Measurements from ENCODE around the gene SGF29.
"Not testable (repeated sequence)": the region's sequence is repeated elsewhere in the genome, so short reads cannot be mapped to it uniquely, and the experiment has no call there.

The SGF29 gene

GRCh38 chr16:28527100-28527785 is 26.5 kb upstream of the SGF29 start:
- H3K27ac Mint-ChIP-seq; H3K4me1 Mint-ChIP-seq; DNase-seq; ATAC-seq; H3K4me3 Mint-ChIP-seq; H3K27me3 Mint-ChIP-seq; H3K36me3 Mint-ChIP-seq (ENCODE audit: low read depth); H3K9me3 Mint-ChIP-seq: not testable (repeated sequence)

GRCh38 chr16:28527985-28528384 is 25.7 kb upstream of the SGF29 start:
- Mint-ChIP-seq H3K27me3 (no peaks in the 10 kb centered on the region), H3K9me3 (no peaks in the 10 kb centered on the region), H3K27ac (no peak overlapping the region), H3K4me3 (no peak overlapping the region), H3K36me3 (ENCODE audit: low read depth) (no peaks in the 10 kb centered on the region), H3K4me1 (peaks cover 2% of the 10 kb centered on the region)
- ATAC-seq (no peak), DNase-seq (no peak)

GRCh38 chr16:28528463-28528867 is 25.3 kb upstream of the SGF29 start:
- DNase-seq: no peak
- ATAC-seq: no peak
- Mint-ChIP-seq H3K36me3 (ENCODE audit: low read depth) (no peaks in the 10 kb centered on the region), H3K27ac (no peak overlapping the region), H3K4me3 (no peak overlapping the region), H3K27me3 (no peaks in the 10 kb centered on the region), H3K4me1 (no peaks in the 10 kb centered on the region), H3K9me3 (no peaks in the 10 kb centered on the region)

- Mint-ChIP-seq H3K4me1 (no peaks in the 10 kb centered on the region), H3K27ac (no peak overlapping the region), H3K36me3 (ENCODE audit: low read depth) (no peaks in the 10 kb centered on the region), H3K9me3 (no peaks in the 10 kb centered on the region), H3K4me3 (no peak overlapping the region), H3K27me3 (no peaks in the 10 kb centered on the region)
- DNase-seq (no peak), ATAC-seq (no peak)
These were observed 24.6 kb upstream of the SGF29 start for GRCh38 chr16:28529124-28529523.

- Mint-ChIP-seq H3K36me3 (ENCODE audit: low read depth) (no peaks in the 10 kb centered on the region), H3K9me3 (no peaks in the 10 kb centered on the region), H3K4me1 (peaks cover 14% of the 10 kb centered on the region), H3K4me3 (no peak overlapping the region), H3K27me3 (no peaks in the 10 kb centered on the region), H3K27ac (peak overlapping the region; percentile 20)
- no peak for DNase-seq
- ATAC-seq: no peak
These were observed 21.7 kb upstream of the SGF29 start for GRCh38 chr16:28531777-28532744.

- Mint-ChIP-seq H3K9me3 (no peaks in the 10 kb centered on the region), H3K4me3 (no peak overlapping the region), H3K27me3 (no peaks in the 10 kb centered on the region), H3K36me3 (ENCODE audit: low read depth) (no peaks in the 10 kb centered on the region), H3K4me1 (peaks cover 14% of the 10 kb centered on the region), H3K27ac (no peak overlapping the region)
- no peak for ATAC-seq
- DNase-seq: no peak
These were observed 20.6 kb upstream of the SGF29 start for GRCh38 chr16:28532940-28533647.

- no peak overlapping the region for H3K4me3 Mint-ChIP-seq
These were observed 19.0 kb upstream of the SGF29 start for GRCh38 chr16:28534542-28535373.

GRCh38 chr16:28537076-28537475 is 16.6 kb upstream of the SGF29 start:
- Mint-ChIP-seq H3K4me3 (no peak overlapping the region), H3K36me3 (ENCODE audit: low read depth) (no peaks in the 10 kb centered on the region), H3K4me1 (peaks cover 14% of the 10 kb centered on the region), H3K27me3 (no peaks in the 10 kb centered on the region), H3K9me3 (no peaks in the 10 kb centered on the region), H3K27ac (no peak overlapping the region)
- ATAC-seq (no peak), DNase-seq (no peak)

More at GRCh38 chr16:28534542-28535373, 19.0 kb upstream of the SGF29 start:
- no peaks in the 10 kb centered on the region for H3K9me3 Mint-ChIP-seq
- H3K4me1 Mint-ChIP-seq: peaks cover 14% of the 10 kb centered on the region
- no peaks in the 10 kb centered on the region for H3K27me3 Mint-ChIP-seq
- no peaks in the 10 kb centered on the region for H3K36me3 Mint-ChIP-seq (ENCODE audit: low read depth)
- ATAC-seq (no peak), DNase-seq (no peak)
- no peak overlapping the region for H3K27ac Mint-ChIP-seq

- Mint-ChIP-seq H3K27ac (no peak overlapping the region), H3K27me3 (no peaks in the 10 kb centered on the region)
These were observed 15.6 kb upstream of the SGF29 start for GRCh38 chr16:28537964-28538732.

GRCh38 chr16:28538733-28539596 is 14.8 kb upstream of the SGF29 start, which contains the start of gene NUPR1:
NUPR1 (minus strand) TSS chr16:28538974; CDS start chr16:28538907, 67 bp downstream.
- Mint-ChIP-seq H3K36me3 (ENCODE audit: low read depth) (no peaks in the 10 kb centered on the region), H3K9me3 (no peaks in the 10 kb centered on the region), H3K4me3 (no peak within 1 kb of the TSS), H3K27ac (no peak within 1 kb of the TSS), H3K4me1 (peaks cover 14% of the 10 kb centered on the region), H3K27me3 (no peaks in the 10 kb centered on the region)
- ATAC-seq (no peak), DNase-seq (no peak)

More at GRCh38 chr16:28537964-28538732, 15.6 kb upstream of the SGF29 start:
- Mint-ChIP-seq H3K36me3 (ENCODE audit: low read depth) (no peaks in the 10 kb centered on the region), H3K4me1 (peaks cover 14% of the 10 kb centered on the region), H3K4me3 (no peak overlapping the region), H3K9me3 (no peaks in the 10 kb centered on the region)
- DNase-seq (no peak), ATAC-seq (no peak)

GRCh38 chr16:28540346-28540745 is 13.4 kb upstream of the SGF29 start:
- no peaks in the 10 kb centered on the region for H3K9me3 Mint-ChIP-seq
- H3K4me3 Mint-ChIP-seq: no peak overlapping the region
- DNase-seq: no peak
- no peaks in the 10 kb centered on the region for H3K36me3 Mint-ChIP-seq (ENCODE audit: low read depth)
- H3K27ac Mint-ChIP-seq: no peak overlapping the region
- peaks cover 4% of the 10 kb centered on the region for H3K4me1 Mint-ChIP-seq
- no peak for ATAC-seq
- H3K27me3 Mint-ChIP-seq: no peaks in the 10 kb centered on the region

GRCh38 chr16:28542646-28543045 is 11.1 kb upstream of the SGF29 start:
- no peaks in the 10 kb centered on the region for H3K9me3 Mint-ChIP-seq
- H3K4me1 Mint-ChIP-seq: no peaks in the 10 kb centered on the region
- H3K27ac Mint-ChIP-seq: no peak overlapping the region
- H3K4me3 Mint-ChIP-seq: no peak overlapping the region
- DNase-seq: no peak
- ATAC-seq: no peak
- no peaks in the 10 kb centered on the region for H3K27me3 Mint-ChIP-seq
- H3K36me3 Mint-ChIP-seq (ENCODE audit: low read depth): no peaks in the 10 kb centered on the region

- Mint-ChIP-seq H3K27ac (no peak overlapping the region), H3K4me1 (no peaks in the 10 kb centered on the region), H3K36me3 (ENCODE audit: low read depth) (no peaks in the 10 kb centered on the region), H3K27me3 (peaks cover 2% of the 10 kb centered on the region), H3K9me3 (no peaks in the 10 kb centered on the region), H3K4me3 (no peak overlapping the region)
- ATAC-seq: no peak
- DNase-seq: no peak
These were observed 10.6 kb upstream of the SGF29 start for GRCh38 chr16:28543072-28543471.

All from activated naive CD8-positive, alpha-beta T cell treated with anti-CD3 and anti-CD28 coated beads, Interleukin-2, amount 50 U/mL, for 24 hours (primary cell).